Measurements from ENCODE around the gene AHDC1.
"Not testable (repeated sequence)": the region's sequence is repeated elsewhere in the genome, so short reads cannot be mapped to it uniquely, and the experiment has no call there.

Gene AHDC1

GRCh38 chr1:27503033-27503432 lies 100.9 kb downstream of the AHDC1 start:
- TF ChIP-seq, protein P1, sequence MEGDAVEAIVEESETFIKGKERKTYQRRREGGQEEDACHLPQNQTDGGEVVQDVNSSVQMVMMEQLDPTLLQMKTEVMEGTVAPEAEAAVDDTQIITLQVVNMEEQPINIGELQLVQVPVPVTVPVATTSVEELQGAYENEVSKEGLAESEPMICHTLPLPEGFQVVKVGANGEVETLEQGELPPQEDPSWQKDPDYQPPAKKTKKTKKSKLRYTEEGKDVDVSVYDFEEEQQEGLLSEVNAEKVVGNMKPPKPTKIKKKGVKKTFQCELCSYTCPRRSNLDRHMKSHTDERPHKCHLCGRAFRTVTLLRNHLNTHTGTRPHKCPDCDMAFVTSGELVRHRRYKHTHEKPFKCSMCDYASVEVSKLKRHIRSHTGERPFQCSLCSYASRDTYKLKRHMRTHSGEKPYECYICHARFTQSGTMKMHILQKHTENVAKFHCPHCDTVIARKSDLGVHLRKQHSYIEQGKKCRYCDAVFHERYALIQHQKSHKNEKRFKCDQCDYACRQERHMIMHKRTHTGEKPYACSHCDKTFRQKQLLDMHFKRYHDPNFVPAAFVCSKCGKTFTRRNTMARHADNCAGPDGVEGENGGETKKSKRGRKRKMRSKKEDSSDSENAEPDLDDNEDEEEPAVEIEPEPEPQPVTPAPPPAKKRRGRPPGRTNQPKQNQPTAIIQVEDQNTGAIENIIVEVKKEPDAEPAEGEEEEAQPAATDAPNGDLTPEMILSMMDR (IDR thresholded peaks at IDR 0.05), result no peak
- H3K27ac ChIP-seq, result peak overlapping the region; percentile 11 to 96

DNA sequence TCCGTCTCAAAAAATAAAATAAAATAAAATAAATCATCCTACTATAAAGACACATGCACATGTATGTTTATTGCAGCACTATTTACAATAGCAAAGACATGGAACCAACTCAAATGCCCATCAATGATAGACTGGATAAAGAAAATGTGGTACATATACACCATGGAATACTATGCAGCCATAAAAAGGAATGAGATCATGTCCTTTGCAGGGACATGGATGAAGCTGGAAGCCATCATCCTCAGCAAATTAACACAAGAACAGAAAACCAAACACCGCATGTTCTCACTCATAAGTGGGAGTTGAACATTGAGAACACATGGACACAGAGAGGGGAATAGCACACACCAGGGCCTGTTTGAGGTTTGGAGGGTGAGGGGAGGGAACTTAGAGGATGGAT lies 102.8 kb downstream of the AHDC1 start:
- not testable (repeated sequence) for DNase-seq (ENCODE audit: low spot score); H3K4me3 ChIP-seq; H3K27ac ChIP-seq

More at GRCh38 chr1:27503033-27503432, 100.9 kb downstream of the AHDC1 start:
- H3K4me3 ChIP-seq, result no peak overlapping the region
- no peak for DNase-seq (ENCODE audit: low spot score)

DNA sequence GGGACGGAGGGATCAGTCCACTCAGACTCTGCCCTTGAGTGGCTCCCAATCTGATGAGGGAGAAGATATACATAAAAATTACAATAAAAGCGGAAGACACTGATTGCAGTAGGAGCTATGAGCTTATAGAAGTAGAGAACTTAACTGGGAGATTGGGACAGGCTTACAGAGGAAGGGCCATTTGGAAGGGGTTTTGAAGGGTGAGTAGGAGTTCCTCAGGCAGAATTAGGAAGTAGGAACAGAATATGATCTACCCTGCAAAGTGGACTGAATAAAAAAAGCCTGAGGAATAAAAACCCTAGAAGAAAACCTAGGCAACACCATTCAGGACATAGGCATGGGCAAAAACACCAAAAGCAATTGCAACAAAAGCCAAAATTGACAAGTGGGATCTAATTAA lies 104.8 kb downstream of the AHDC1 start:
- H3K4me3 ChIP-seq, result no peak overlapping the region

GRCh38 chr1:27496604-27497155 lies 107.3 kb downstream of the AHDC1 start:
- TF ChIP-seq, protein P1 (IDR thresholded peaks at IDR 0.05), result no peak
- Histone ChIP-seq H3K4me3 (peak overlapping the region; percentile 59), H3K27ac (peak overlapping the region in 1 of 2 donors; percentile 60)

More for the DNA sequence above, 104.8 kb downstream of the AHDC1 start:
- no peak overlapping the region for H3K27ac ChIP-seq
- TF ChIP-seq, protein P1 (IDR thresholded peaks at IDR 0.05), result no peak
- no peak for DNase-seq (ENCODE audit: low spot score)

GRCh38 chr1:27492796-27493195 lies 111.1 kb downstream of the AHDC1 start:
- TF ChIP-seq, protein P1 (IDR thresholded peaks at IDR 0.05), result no peak
- Histone ChIP-seq H3K27ac (peak overlapping the region; percentile 98 to 100), H3K4me3 (no peak overlapping the region)
- DNase-seq (ENCODE audit: low spot score), result no peak

More at GRCh38 chr1:27496604-27497155, 107.3 kb downstream of the AHDC1 start:
- no peak for DNase-seq (ENCODE audit: low spot score)

GRCh38 chr1:27491748-27492700 lies 111.9 kb downstream of the AHDC1 start:
- peak overlapping the region; percentile 24 for H3K4me3 ChIP-seq
- no peak for DNase-seq (ENCODE audit: low spot score)
- TF ChIP-seq, protein P1 (IDR thresholded peaks at IDR 0.05), result no peak
- peak overlapping the region; percentile 98 to 100 for H3K27ac ChIP-seq

DNA sequence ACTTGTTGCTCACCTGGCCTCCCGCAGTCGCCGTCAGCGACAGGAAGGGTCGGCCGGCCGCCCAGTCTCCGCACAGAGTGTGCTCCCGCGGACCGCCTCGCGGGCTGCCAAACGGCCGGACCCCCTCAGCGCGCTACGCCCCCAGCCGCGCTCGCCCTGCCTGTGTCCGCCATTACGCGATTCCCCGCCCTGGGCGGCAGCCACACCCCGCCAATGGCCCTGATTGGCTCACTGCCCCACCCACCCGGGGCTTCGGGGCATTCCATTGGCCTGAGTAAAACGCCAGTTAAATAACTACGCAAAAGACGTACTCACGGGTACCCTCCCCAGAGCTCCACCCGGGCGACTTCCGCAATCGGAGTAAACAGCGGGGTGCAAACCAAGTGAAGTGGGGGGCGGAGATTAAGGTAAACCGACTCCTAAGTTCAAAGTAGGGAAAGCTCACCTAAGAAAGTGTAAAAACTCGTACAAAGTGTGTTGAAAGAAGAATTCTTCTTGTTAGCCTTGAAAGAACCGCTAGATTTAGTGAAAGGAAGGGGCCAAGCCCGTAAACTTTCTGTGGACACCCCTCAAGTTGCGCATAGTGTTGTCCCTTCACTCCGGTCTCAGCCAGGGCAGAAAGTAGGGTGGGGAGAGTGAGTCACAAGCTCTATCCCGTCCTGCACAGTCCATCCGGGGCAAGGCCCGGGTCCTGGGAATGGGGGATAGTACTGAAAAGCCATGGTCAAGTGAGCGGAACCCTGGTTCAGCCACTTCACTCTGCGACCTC lies 113.8 kb downstream of the AHDC1 start, which contains the start of gene WASF2:
TSS of gene WASF2 (minus strand) at position 195 of the 769 bp plus-strand sequence. CDS start 61,277 bp downstream, outside the sequence.
- Histone ChIP-seq H3K27ac (peak within 1 kb of the TSS; percentile 98 to 100), H3K4me3 (peak within 1 kb of the TSS; percentile 100)
- TF ChIP-seq, protein P1 (IDR thresholded peaks at IDR 0.05), result no peak
- DNase-seq (ENCODE audit: low spot score), result peak; percentile 98
